GM21737 (cell line): Measurements from ENCODE around the gene SRGAP1.

Experiments used
- ATAC-seq: cut with Tn5 transposase; IDR thresholded peaks from one replicate; pipeline ENCODE4 v1.9.1; 2021; ENCODE audit warnings: mild to moderate bottlenecking, moderate library complexity; ENCODE audit not compliant: unreplicated experiment

SRGAP1 gene

GRCh38 chr12:63900922-63901793 lies 56.7 kb downstream of the SRGAP1 start:
- no peak for ATAC-seq

GRCh38 chr12:63904653-63905052 lies 60.2 kb downstream of the SRGAP1 start:
- ATAC-seq = no peak

- no peak for ATAC-seq
Measured at GRCh38 chr12:63905544-63905943, 61.0 kb downstream of the SRGAP1 start.

GRCh38 chr12:63906876-63907275 lies 62.4 kb downstream of the SRGAP1 start:
- no peak for ATAC-seq

GRCh38 chr12:63907561-63907960 lies 63.1 kb downstream of the SRGAP1 start:
- no peak for ATAC-seq

- no peak for ATAC-seq
Measured at GRCh38 chr12:63909746-63910145, 65.2 kb downstream of the SRGAP1 start.

- no peak for ATAC-seq
Measured at GRCh38 chr12:63911341-63911740, 66.8 kb downstream of the SRGAP1 start.

GRCh38 chr12:63912651-63913050 lies 68.2 kb downstream of the SRGAP1 start:
- no peak for ATAC-seq

- no peak for ATAC-seq
Measured at GRCh38 chr12:63913929-63914328, 69.4 kb downstream of the SRGAP1 start.

GRCh38 chr12:63915105-63915800 lies 70.8 kb downstream of the SRGAP1 start:
- no peak for ATAC-seq

GRCh38 chr12:63916561-63917476 lies 72.3 kb downstream of the SRGAP1 start:
- no peak for ATAC-seq

- ATAC-seq = no peak
Measured at GRCh38 chr12:63917477-63917862, 73.0 kb downstream of the SRGAP1 start.

- no peak for ATAC-seq
Measured at GRCh38 chr12:63917864-63918799, 73.6 kb downstream of the SRGAP1 start.

GRCh38 chr12:63918800-63919300 lies 74.3 kb downstream of the SRGAP1 start:
- ATAC-seq = no peak

GRCh38 chr12:63919756-63920155 lies 75.3 kb downstream of the SRGAP1 start:
- ATAC-seq = no peak

- no peak for ATAC-seq
Measured at GRCh38 chr12:63921157-63921556, 76.7 kb downstream of the SRGAP1 start.

GRCh38 chr12:63922474-63922873 lies 78.0 kb downstream of the SRGAP1 start:
- ATAC-seq = no peak

GRCh38 chr12:63924781-63925180 lies 80.3 kb downstream of the SRGAP1 start:
- no peak for ATAC-seq

GRCh38 chr12:63927511-63927910 lies 83.0 kb downstream of the SRGAP1 start:
- no peak for ATAC-seq

GRCh38 chr12:63928305-63928704 lies 83.8 kb downstream of the SRGAP1 start:
- ATAC-seq = no peak
